ENCODE measurements around the gene RCAN3.

DNA sequence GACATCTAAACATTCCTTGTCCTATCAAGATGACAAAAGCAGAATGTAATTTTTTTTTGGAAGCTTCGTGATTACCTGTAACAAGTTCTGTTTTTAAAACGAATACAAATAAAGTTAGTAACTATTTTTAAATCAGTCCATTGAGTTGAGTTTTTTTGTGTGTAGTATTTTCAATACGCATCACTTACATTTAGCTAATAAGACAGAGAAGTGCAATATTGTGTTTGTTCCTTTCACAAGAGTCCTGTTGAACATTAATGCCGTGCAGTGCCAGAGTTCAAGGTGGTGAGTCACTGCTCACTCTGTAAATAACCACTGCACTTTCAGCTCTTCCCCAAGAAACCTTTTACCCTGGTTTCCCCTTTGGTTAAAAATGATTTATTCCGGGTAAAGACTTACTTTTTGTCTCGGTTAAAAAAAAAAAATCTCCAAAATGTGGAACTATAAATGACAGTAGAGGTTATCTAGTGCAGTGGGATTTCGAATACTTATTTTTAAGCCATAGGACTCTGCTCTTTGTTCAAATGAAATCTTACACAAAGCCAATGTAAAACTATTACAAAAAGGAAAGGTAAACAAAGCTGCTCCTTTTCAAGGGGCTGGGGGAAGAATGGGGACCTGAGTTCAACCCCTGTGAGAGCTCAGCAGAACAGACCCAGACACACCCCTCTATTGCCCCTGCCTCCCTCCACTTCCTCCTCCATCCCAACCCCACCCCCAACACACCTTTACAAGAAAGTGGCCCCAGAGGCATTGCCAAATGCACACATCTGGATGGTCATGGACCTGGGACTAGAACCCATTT is 38.5 kb downstream of the RCAN3 start:
- TF ChIP-seq, protein P1, sequence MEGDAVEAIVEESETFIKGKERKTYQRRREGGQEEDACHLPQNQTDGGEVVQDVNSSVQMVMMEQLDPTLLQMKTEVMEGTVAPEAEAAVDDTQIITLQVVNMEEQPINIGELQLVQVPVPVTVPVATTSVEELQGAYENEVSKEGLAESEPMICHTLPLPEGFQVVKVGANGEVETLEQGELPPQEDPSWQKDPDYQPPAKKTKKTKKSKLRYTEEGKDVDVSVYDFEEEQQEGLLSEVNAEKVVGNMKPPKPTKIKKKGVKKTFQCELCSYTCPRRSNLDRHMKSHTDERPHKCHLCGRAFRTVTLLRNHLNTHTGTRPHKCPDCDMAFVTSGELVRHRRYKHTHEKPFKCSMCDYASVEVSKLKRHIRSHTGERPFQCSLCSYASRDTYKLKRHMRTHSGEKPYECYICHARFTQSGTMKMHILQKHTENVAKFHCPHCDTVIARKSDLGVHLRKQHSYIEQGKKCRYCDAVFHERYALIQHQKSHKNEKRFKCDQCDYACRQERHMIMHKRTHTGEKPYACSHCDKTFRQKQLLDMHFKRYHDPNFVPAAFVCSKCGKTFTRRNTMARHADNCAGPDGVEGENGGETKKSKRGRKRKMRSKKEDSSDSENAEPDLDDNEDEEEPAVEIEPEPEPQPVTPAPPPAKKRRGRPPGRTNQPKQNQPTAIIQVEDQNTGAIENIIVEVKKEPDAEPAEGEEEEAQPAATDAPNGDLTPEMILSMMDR (IDR thresholded peaks at IDR 0.05; ENCODE audit: borderline replicate concordance, extremely low read depth, low read length, poor library complexity, severe bottlenecking) = no peak
- no peak for TF ChIP-seq EZH2 (IDR thresholded peaks at IDR 0.05; ENCODE audit: borderline replicate concordance, low read depth, low read length, severe bottlenecking)

Data from DND-41 (cell line).